KOPT-K1 (cell line): ENCODE measurements around the gene KCNQ1OT1.

Experiments
- H3K27ac ChIP-seq: fragments of 200-600 bp; sonication (generic); 2 replicates; pipeline ENCODE4 v1.5.1; 2016; ENCODE audit warnings: antibody characterized with exemption, mild to moderate bottlenecking, low read depth, low read length; ENCODE audit not compliant: poor library complexity, severe bottlenecking
- H3K36me3 ChIP-seq: fragments of 200-600 bp; sonication (generic); 2 replicates; pipeline ENCODE4 v1.5.1; 2017; ENCODE audit warnings: antibody characterized with exemption, mild to moderate bottlenecking, low read length, moderate library complexity; ENCODE audit not compliant: insufficient read depth
- H3K9me3 ChIP-seq: fragments of 200-600 bp; sonication (generic); 2 replicates; pipeline ENCODE4 v1.5.1; 2017; ENCODE audit warnings: antibody characterized with exemption, low read length, mild to moderate bottlenecking; ENCODE audit not compliant: insufficient read depth, poor library complexity, severe bottlenecking

The KCNQ1OT1 gene

DNA sequence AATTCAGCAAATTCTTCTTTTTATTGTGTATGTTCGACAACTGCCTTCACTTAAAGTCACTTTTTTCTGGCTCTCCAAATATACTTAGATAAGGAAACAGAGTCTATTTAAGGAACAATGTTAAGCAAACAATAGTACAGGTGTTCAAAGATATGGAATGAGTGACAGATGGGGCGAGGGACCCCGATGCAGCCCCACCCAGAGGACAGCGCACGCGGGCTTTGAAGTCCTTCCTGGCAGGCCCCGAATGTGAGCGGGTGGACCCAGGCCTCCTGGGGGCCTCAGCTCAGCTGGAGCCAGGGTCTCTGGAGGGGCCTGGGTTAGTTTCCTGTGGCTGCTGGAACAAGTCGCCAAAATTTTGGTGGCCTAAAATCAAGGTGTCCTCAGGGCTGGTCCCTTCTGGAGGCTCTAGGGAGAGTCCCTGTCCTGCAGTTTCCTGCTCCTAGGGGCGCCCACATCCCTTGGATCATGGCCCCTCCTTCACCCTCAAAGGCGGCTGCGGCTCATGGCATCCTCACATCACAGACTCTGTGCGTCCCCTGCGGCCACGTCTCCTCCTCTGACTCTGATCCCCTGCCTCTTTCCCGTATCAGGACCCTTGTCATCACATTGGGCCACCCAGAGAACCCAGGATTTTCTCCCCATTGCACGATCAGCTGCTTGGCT lies 40.6 kb upstream of the KCNQ1OT1 start:
- Histone ChIP-seq H3K9me3 (no peaks in the 10 kb centered on the region), H3K27ac (no peak overlapping the region), H3K36me3 (no peaks in the 10 kb centered on the region)

GRCh38 chr11:2739531-2740274 lies 39.9 kb upstream of the KCNQ1OT1 start:
- H3K27ac ChIP-seq = no peak overlapping the region
- no peaks in the 10 kb centered on the region for H3K36me3 ChIP-seq
- H3K9me3 ChIP-seq = no peaks in the 10 kb centered on the region

GRCh38 chr11:2738551-2739431 lies 39.0 kb upstream of the KCNQ1OT1 start:
- H3K36me3 ChIP-seq = no peaks in the 10 kb centered on the region
- H3K9me3 ChIP-seq = no peaks in the 10 kb centered on the region
- no peak overlapping the region for H3K27ac ChIP-seq

GRCh38 chr11:2737866-2738265 lies 38.1 kb upstream of the KCNQ1OT1 start:
- Histone ChIP-seq H3K36me3 (no peaks in the 10 kb centered on the region), H3K9me3 (no peaks in the 10 kb centered on the region), H3K27ac (no peak overlapping the region)

DNA sequence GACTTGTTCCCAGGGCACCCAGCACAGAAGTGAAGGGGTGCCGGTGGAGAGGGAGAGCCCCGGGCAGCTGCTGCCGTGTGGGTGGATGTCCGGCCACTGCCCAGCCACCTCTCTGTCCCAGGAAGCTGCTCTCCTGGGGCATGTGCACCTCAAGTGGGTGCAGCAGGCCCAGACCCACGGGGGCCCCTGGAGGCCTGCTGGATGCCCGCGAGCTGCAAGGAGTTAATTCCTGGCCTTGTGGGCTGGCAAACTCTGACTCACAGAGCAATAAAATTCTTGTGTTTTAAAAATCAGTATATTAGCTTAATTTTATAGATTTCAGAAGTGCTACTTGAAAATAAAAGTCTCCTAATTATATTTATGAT lies 37.4 kb upstream of the KCNQ1OT1 start:
- no peaks in the 10 kb centered on the region for H3K9me3 ChIP-seq
- H3K36me3 ChIP-seq = no peaks in the 10 kb centered on the region
- no peak overlapping the region for H3K27ac ChIP-seq

- Histone ChIP-seq H3K27ac (no peak overlapping the region), H3K36me3 (no peaks in the 10 kb centered on the region), H3K9me3 (no peaks in the 10 kb centered on the region)
These were observed 36.9 kb upstream of the KCNQ1OT1 start for GRCh38 chr11:2736577-2737225.

DNA sequence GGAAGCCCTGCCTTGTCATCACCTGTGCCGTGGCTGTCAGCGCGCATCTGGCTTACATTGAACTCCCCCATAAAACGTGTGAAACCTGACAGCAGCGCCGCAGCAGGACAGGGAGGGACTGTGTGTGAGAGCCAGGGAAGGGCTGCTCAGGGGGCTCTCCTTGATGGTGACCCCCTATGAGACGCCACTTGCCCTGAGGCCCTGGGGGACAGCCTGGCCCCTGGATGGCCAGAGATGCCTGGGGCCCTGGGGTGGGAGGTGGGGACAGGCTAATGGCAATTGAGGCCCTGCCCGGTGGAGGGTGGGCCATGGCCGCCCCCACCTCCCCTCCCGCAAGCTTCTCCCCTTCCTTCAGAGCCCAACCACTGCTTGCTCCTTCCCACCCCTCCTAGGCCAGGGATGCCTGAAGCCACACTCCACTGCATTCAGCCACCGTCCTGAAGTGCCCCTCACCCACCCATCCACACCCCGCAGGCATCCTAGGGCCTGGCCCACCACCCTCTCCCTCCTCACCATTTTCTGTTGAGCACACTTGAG lies 35.3 kb upstream of the KCNQ1OT1 start:
- H3K9me3 ChIP-seq = no peaks in the 10 kb centered on the region
- H3K27ac ChIP-seq = no peak overlapping the region
- H3K36me3 ChIP-seq = no peaks in the 10 kb centered on the region

GRCh38 chr11:2734181-2735052 lies 34.6 kb upstream of the KCNQ1OT1 start:
- H3K9me3 ChIP-seq = no peaks in the 10 kb centered on the region
- no peak overlapping the region for H3K27ac ChIP-seq
- H3K36me3 ChIP-seq = no peaks in the 10 kb centered on the region

DNA sequence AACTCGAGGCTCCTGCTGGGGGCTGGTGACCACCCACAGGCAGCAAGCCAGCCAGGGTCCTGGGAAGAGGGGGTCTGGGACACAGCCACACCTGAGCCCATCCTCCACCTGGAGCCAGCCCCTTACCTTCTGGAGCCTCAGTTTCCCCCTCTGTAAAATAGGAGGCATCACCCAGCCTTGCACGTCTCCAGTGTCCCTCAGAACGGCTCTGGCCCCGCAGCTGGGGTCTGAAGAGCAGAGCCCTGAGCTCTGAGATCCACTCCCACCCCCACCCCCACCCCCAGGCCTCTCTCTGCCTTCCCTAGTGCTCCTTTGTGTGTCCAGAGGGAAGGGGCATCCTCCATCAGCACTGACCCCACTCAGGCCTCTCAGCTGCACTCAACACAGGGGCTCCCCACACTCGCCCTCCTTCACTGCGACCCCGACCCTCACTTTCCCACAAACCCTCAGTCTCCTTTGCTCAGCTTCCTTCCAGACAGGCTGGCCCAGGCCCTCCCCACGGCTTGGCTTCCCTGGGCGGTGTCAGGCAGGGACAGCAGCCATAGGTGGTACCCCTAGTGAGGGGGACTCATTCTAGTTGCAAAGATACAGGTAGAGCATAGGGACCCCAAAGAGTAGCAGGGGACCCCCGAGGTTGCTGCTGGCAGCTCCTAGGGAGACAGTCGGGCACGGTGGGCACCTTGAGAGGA lies 33.3 kb upstream of the KCNQ1OT1 start:
- Histone ChIP-seq H3K36me3 (no peaks in the 10 kb centered on the region), H3K9me3 (no peaks in the 10 kb centered on the region), H3K27ac (no peak overlapping the region)

GRCh38 chr11:2732261-2732939 lies 32.6 kb upstream of the KCNQ1OT1 start:
- no peaks in the 10 kb centered on the region for H3K36me3 ChIP-seq
- H3K27ac ChIP-seq = no peak overlapping the region
- no peaks in the 10 kb centered on the region for H3K9me3 ChIP-seq

GRCh38 chr11:2731130-2732125 lies 31.6 kb upstream of the KCNQ1OT1 start:
- Histone ChIP-seq H3K36me3 (no peaks in the 10 kb centered on the region), H3K27ac (no peak overlapping the region), H3K9me3 (no peaks in the 10 kb centered on the region)
